NCI-H2196 treated with DMSO at 0.1 percent for 48 hours (cell line): ENCODE measurements around the gene KIAA1671.

Experiments
- DNase-seq: peaks from one replicate; lab custom pipeline; 2025; ENCODE audit not compliant: unreplicated experiment; lab: John Stamatoyannopoulos, UW

KIAA1671 gene

DNA sequence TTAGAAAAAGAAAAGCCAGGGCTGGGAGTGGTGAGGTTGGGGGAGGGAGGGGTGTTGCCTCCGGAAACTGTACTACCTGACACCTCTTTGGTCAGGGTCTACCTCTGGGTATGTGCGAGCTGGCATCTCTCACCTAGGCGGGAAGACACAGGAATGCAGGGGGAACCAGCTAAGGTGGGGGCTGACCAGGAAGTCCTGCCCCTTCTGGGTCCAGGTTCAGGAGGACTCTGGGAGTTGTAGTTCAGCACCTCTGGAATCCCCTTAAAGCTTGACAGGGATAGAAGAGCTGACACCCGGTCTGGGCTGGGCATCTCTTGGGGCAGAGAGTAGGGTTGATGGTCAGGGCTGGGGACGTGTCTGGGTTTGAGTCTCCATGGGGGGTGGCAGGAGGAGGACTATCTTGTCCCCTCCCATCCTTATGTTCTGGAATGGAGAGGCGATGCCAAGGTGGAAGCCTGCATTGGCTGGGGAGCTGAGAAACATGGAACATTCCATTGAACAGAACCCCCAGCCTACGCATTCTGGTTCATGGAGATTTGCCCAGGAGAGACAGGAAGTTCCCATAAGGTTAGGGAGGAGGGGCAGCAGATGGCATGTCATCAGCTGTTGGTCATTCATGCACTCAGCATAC, 2.1 kb upstream of the KIAA1671 start:
- DNase-seq = no peak

DNA sequence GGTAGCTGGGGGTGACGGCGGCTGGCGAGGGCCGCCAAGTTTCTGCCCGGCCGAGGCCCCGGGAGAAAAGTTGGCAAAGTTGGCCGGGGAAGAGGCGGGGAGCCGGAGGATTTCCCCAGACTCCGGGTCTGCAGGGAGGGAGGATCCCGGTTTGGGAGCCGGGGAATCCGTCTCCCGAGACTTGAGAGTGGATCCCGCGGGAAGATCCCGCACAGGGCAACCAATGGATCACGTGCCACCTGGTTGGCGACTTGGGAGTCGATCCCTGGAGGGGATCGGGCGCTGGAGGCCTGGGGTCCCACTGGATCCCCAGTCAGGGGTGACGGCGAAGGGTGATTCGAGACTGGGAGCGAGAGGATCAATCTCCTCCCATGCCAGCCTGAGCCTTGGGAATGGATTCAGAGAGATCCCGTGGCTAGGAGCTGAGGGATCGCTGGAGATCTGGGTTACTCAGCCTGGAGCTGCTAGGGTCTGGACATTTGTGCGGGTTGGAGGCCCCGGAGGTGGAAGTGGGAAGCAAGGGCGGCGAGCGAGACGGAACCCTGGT, 394 bp downstream of the KIAA1671 start:
- no peak for DNase-seq

DNA sequence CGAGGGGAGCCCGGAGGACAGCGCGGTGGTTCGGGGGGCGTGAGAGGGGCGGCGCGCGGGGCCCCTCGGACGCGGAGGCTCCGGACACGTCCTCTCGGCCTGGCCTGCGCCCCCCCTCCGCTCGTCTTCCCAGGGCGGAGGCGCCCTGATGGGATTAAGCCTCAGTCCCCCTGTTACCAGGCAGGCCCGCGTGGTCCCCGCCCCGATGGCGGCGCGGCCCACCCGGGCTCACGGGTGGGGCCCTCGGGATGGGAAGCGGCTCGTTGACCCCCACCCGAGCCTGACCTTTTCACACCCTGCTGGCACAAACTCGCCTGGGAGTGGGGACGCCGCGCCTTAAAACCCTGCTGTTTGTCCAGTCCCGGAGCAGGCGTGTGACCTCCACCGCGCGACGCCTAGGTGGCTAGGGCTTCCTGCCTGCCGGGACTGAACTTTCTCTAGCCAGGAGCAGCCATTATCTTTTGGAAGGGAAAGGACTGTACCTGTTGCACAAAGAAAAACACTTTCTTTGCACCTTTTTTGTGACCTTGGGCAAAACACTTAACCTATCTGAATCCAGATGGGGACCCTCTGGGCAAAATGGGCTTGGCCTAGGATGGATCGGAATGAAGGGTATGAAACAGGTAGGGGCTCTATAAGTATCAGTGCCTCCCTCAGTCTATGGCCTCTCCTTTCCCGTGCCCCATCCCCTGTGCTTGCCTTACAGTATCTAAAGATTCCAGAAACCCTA, 1.0 kb downstream of the KIAA1671 start:
- no peak for DNase-seq

DNA sequence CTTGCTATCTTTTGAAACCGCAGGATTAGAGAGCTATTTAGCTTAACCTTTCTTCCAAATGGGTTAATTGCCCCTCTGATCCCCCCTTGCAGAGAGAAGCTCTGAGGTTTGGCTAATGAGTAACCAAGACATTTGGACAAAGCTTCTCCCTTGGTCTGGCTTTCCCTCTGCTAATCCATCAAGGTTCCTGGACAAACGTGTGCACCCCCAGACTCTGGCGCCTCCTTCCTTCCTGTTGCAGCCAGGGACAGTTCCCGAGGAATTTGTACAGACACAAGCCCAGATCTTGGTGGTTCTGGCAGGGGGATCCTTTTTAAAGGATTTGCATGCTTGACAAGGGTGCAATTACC, 1.6 kb downstream of the KIAA1671 start:
- DNase-seq = no peak

DNA sequence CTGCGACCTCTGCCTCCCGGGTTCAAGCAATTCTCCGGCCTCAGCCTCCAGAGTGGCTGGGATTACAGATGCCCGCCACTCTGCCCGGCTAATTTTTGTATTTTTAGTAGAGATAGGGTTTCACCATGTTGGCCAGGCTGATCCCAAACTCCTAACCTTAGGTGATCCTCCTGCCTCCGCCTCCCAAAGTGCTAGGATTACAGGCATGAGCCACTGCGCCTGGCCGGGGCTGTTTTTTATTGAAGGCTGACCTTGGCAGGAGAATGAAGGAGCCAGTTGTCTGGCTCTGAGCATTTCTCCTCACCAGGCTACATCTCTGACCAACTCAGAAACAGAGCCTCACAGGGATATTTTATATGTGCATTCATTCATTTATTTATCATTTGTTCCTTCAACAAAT, 2.3 kb downstream of the KIAA1671 start:
- DNase-seq = no peak

DNA sequence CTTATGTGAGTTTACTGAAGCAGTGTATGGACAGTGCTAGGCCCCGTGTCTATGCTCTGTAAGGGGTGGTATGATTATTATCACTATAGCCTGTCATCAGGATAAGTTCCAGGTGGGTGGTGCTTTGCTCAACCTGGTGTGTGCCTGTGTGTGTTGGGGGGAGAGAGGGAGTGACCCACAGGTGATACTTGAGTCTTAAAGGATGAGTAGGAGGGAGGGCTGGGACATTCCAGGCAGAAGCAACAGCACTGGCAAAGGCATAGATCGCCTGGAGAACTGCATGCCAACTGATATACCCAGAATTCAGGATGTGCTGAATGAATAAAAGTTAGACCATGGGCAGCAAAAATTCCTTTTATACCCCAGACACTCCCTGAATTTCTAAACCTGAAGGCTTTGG, 4.5 kb downstream of the KIAA1671 start:
- DNase-seq = no peak

DNA sequence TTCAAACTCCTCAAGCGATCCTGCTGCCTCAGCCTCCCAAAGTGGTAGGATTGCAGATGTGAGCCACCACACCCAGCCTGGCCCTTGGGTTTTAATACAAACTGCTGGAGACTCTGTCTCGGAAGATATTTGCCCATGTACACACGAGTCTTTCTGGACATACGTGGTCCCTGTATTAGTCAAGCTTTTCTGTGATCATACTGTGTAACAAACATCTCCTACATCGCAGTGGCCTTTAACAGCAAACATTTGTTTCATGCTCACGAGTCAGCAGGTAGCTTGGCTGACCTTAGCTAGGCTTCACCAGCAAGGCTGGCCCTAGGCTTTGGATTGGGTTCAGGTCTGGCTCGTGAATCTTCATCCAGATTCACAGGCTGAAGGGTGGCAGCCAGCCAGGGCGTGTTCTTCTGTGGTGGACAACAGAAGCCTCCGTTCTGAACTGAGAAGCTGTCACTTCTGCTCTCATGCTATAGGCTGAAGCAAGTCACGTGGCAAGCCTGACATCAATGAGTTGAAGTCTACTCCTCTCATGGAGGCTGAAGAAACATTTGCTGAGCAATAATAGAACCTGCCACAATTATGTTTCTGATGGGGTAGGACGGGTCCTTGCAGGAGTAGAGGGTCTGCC, 8.8 kb downstream of the KIAA1671 start:
- no peak for DNase-seq

DNA sequence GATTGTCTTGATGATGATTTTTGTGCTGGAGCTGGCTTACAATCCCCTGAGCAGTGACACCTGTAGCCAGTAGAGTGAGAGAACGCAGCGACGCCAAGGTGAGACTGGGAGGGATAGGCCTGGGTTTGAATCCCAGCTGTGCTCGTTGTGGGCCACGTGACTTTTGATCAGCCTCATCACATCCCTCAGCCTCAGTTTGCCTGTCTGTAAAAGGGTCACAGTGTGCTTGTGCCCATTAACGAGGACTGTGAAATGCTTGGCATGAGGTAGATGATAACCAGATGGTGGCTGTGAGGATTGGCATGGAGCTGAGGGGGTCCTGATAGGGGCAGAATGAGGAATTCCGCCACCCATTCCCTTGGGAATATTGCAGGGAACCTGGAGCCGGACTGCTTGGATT, 9.6 kb downstream of the KIAA1671 start:
- DNase-seq = no peak

DNA sequence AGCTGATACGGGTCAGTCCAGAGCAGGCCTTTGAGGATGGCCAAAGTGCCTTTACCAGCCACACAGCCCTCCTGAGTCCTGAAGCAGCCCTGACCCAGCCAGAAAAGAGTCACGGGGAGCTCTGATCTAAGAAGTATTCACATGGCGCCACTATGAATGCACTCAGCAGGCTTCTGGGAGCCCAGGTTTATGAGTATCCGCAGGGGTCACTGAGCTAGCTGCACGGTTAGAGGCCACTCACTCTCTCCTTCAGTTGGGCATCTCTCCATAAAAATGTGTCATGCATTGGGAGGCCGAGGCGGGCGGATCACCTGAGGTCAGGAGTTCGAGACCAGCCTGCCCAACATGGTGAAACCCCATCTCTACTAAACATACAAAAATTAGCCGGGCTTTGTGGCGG, 10.3 kb downstream of the KIAA1671 start:
- no peak for DNase-seq

DNA sequence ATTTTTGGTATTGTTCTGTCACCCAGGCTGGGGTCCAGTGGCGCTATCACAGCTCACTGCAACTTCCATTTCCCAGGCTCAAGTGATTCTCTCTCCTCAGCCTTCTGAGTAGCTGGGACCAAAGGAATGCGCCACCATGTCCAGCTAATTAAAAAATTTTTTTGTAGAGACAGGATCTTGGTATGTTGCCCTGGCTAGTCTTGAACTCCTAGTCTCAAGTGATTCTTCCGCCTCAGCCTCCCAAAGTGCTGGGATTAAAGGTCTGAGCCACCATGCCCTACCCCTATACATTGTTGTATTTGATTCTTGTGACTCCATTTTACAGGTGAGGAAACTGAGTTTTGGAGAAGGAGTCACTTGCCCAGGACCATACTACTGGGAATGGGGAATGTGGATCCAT, 11.9 kb downstream of the KIAA1671 start:
- no peak for DNase-seq

DNA sequence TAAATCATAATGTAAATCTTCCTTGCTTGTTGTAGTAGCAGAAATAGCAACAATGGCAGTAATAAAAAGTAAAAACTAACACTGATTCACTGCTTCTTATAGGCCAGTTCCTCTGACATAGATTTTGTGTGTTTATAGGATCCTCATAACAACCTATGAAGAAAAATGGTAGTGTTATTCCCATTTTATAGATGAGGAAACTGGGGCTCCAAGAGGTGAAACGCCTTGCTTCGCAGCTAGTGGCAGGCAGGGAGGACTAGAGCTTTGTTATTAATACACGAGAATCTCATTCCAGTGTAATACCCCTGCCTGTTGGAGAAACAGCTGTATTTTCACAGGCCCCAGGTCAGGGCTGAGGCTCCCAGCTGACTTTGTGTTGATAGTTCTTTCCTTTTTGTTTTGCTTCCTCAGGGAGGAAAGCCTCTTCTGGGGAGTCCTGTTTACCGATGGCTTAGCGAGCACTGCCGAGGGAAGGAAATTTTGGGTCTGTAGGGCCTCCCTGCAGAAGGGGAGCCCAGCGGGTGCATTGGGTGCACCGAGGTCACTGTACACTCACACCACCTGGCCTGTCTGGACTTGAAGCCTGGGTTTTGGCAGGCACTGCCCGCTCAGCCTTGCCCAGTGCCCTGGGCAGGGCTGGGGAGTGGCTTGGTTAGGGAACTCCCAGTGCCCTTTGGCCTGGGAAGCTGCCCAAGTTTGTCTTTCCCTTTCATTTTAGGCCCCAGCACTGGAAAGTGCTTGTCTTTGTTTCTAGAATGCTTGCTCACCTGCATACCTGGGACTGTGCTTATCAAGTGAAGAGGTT, 13.5 kb downstream of the KIAA1671 start:
- DNase-seq = peak; percentile 47

DNA sequence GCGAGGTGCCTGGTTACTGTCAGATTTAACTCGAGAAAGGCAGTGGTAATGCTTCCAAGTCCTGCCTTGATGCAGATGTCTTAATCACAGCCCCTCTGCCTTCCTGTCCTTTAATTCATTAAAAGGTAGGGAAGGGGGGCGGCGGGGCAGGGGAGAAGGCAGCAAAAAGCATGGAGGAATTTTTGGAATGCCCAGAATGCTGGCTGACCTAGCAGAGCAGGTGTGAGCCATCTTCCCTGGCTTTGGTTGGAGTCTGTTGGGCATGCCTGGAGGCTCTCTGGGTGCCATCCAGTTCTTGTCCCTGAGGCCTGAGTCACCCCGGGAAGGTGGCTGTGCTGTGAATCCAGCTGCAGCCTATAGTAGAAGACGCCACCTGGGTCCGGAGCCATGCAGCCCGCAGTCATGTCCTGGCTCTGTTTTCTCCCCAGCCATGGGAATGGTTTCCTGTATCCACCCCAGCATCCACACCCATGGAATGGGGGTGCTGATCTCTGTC, 15.6 kb downstream of the KIAA1671 start:
- DNase-seq = no peak

DNA sequence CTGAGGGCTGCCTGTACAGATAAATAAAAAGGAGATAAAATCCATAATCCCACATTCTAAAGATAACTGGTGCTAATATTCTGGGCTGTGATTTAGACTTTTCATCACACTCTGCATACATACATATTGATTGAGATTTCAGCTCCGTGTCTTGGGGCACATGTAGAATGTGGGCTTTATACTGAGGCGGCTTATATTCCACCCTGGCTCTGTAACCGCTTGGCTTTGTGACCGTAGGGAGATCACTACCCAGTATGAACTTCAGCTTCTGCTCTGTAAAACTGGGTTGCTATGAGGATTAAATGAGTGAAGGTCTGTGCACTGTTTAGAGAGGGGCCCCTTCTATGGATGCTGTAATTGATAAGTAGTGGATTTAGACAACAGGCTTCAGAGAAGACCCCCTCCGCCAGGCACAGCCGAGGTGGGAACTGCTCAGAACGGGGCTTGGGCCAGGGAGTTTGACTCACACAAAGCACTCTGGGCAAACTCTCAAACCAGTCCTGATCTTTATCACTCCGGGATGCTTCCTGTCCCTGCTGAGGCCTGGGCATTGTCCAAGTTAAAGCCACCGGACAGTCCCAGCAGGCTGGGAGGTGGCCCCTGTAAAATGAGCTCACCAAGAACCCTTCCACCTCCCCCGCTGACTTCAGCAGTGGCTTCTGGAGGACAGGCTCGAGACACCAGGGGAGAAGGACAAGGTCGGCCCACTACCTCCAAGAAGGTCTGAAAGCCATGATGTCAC, 17.2 kb downstream of the KIAA1671 start:
- no peak for DNase-seq

DNA sequence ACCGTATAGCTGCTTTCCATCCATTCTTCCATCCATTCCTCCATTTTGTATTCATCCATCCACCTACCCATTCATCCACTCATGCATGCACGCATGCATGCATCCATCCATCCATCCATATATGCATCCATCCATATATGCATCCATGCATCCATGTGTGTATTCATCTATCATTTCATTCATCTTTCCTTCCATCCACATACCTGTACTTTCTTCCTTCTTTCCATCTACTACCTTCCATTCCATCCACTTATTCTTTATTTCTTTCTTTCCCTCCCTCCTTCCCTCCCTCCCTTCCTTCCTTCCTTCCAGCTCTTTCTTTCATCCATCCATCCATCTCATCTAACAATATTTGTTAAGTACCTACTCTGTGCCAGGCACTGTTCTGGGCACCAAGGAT, 19.9 kb downstream of the KIAA1671 start:
- DNase-seq = no peak

DNA sequence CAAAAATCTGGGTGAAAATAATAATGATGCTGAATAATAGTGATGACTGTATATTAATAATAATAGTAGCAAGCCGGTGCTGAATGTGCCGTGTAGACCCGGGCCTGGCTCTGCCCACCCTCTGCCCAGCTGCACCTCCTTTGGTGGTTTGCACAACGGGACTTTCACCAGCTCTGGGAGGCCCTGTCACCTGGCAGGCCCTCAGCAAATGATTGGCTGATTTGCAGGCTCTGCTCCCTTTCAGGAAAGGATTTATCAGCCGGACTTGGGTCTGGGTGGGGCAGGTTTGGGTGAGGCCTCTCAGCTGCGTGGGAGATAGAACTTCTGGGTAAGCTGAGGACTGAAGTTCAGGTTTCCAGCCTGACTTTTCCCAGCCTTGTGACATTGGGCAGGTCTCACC, 21.4 kb downstream of the KIAA1671 start:
- DNase-seq = no peak

DNA sequence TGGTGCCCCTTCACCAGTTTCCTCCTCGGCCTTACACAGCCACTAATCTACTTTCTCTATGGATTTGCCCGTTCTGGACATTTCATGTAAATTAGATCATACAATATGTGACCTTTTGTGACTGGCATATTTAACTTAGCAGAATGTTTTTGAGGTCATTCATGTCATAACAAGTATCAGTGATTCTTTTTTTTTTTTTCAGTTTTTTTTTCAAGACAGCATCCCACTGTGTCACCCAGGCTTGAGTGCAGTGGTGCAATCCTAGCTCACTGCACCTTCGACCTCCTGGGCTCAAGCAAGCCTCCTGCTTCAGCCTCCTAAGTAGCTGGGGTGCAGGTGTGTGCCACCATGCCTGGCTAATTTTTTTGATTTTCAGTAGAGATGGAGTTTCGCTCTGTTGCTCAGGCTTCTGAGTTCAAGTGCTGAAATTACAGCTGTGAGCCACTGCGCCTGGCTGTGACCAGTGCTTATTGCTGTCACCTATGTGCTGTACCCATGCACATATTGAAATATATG, 22.7 kb downstream of the KIAA1671 start:
- no peak for DNase-seq

DNA sequence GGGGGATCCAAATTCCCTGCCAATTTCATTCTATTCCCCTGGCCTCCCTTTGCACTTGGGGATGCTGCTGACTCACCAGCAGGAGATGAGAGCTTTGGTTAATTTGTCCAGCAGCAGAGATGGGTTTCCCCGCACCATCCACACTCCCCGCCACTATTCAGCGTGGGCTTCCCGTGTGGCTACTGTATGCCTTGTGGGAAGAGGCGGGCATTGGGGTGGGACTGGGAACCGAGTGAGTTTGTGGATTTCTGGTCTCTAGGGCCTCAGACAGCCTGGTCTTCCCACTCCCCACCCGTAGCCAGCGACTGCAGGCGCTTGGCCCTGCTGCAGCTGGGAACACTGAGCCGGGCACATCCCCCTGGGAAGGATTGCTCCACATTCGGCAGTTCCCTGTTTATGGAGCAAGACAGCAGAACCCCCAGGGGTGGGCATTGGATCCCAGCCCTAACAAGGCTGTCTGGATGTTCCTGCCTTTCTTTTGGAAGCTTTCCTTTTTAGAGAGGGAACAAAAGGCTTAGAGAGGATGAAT, 23.4 kb downstream of the KIAA1671 start:
- no peak for DNase-seq

DNA sequence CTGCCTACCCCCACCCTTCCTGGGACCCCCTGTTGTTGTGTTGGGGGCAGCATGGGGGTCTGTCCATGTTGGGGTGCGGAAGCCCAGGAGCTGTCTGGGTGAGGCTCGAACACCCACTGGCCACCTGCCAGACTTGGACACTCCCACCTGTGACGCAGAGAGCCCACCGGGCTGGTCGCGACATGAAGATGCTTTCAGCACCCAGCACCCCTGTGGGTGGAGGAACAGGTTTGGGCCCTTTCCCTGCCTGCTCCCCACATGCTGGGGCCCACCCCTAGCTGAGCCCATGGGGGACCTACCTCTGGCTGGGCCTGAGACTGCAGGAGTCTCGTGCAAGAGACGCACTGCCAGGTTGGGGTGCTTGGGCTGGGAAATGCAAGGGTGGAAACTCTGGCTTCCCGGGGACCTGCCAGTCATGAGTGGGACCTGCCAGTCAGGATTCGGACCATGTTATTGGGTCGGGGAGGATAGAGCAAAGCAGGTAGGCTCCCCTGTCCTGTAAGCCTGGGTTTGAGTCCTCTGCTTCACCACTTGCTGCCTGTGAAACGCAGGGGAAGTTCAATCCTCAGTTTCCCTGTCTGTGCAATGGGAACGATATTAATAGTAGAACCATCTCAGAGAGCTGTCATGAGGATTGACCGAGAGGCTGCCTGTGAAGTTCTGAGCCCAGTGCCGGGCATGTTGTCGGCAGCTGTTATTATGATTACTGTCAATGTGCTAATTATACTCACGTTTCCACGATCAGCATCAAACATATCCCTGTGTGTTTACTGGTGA, 24.1 kb downstream of the KIAA1671 start:
- no peak for DNase-seq
